Measurements from ENCODE around the gene CTNND2.

The CTNND2 gene

GRCh38 chr5:10933121-10933520, 971.1 kb downstream of the CTNND2 start:
- DNase-seq (ENCODE audit: low read depth): no peak
- no peak for TF ChIP-seq CTCF (IDR thresholded peaks at IDR 0.05; ENCODE audit: low read length, missing control alignments)

GRCh38 chr5:10932426-10932825, 971.8 kb downstream of the CTNND2 start:
- no peak overlapping the region for H3K4me3 ChIP-seq (replicated peaks; ENCODE audit: low read depth, low read length)
- DNase-seq (ENCODE audit: low read depth): no peak
- no peak for TF ChIP-seq CTCF (IDR thresholded peaks at IDR 0.05; ENCODE audit: low read length, missing control alignments)

More at GRCh38 chr5:10933121-10933520, 971.1 kb downstream of the CTNND2 start:
- H3K4me3 ChIP-seq (replicated peaks; ENCODE audit: low read depth, low read length): no peak overlapping the region

GRCh38 chr5:10927608-10928007, 976.6 kb downstream of the CTNND2 start:
- no peak overlapping the region for H3K4me3 ChIP-seq (replicated peaks; ENCODE audit: low read depth, low read length)
- TF ChIP-seq CTCF (IDR thresholded peaks at IDR 0.05; ENCODE audit: low read length, missing control alignments): no peak
- no peak for DNase-seq (ENCODE audit: low read depth)

GRCh38 chr5:10923310-10923709, 980.9 kb downstream of the CTNND2 start:
- H3K4me3 ChIP-seq (replicated peaks; ENCODE audit: low read depth, low read length): no peak overlapping the region
- DNase-seq (ENCODE audit: low read depth): no peak
- no peak for TF ChIP-seq CTCF (IDR thresholded peaks at IDR 0.05; ENCODE audit: low read length, missing control alignments)
